ENCODE results near the gene SPDYA.

The SPDYA gene

GRCh38 chr2:28810384-28811285 is at the start of gene SPDYA:
Gene SPDYA (plus strand): TSS chr2:28810834. CDS start chr2:28816015, 5,181 bp downstream.
- DNase-seq (ENCODE audit: low read depth): no peak
- H3K4me3 ChIP-seq (ENCODE audit: low read depth, low read length): no peak within 1 kb of the TSS
- TF ChIP-seq, protein P1, sequence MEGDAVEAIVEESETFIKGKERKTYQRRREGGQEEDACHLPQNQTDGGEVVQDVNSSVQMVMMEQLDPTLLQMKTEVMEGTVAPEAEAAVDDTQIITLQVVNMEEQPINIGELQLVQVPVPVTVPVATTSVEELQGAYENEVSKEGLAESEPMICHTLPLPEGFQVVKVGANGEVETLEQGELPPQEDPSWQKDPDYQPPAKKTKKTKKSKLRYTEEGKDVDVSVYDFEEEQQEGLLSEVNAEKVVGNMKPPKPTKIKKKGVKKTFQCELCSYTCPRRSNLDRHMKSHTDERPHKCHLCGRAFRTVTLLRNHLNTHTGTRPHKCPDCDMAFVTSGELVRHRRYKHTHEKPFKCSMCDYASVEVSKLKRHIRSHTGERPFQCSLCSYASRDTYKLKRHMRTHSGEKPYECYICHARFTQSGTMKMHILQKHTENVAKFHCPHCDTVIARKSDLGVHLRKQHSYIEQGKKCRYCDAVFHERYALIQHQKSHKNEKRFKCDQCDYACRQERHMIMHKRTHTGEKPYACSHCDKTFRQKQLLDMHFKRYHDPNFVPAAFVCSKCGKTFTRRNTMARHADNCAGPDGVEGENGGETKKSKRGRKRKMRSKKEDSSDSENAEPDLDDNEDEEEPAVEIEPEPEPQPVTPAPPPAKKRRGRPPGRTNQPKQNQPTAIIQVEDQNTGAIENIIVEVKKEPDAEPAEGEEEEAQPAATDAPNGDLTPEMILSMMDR (IDR thresholded peaks at IDR 0.05; ENCODE audit: control insufficient read depth, extremely low read depth, insufficient read depth): no peak

- TF ChIP-seq, protein P1 (IDR thresholded peaks at IDR 0.05; ENCODE audit: control insufficient read depth, extremely low read depth, insufficient read depth): no peak
- no peak overlapping the region for H3K4me3 ChIP-seq (ENCODE audit: low read depth, low read length)
- DNase-seq (ENCODE audit: low read depth): no peak
Measured at GRCh38 chr2:28761420-28761819, 49.2 kb upstream of the SPDYA start.

GRCh38 chr2:28764909-28765711 is 45.5 kb upstream of the SPDYA start:
- TF ChIP-seq, protein P1 (IDR thresholded peaks at IDR 0.05; ENCODE audit: control insufficient read depth, extremely low read depth, insufficient read depth): no peak
- DNase-seq (ENCODE audit: low read depth): no peak
- no peak overlapping the region for H3K4me3 ChIP-seq (ENCODE audit: low read depth, low read length)

- DNase-seq (ENCODE audit: low read depth): no peak
- TF ChIP-seq, protein P1 (IDR thresholded peaks at IDR 0.05; ENCODE audit: control insufficient read depth, extremely low read depth, insufficient read depth): no peak
- no peak overlapping the region for H3K4me3 ChIP-seq (ENCODE audit: low read depth, low read length)
Measured at GRCh38 chr2:28766070-28766469, 44.6 kb upstream of the SPDYA start.

DNA sequence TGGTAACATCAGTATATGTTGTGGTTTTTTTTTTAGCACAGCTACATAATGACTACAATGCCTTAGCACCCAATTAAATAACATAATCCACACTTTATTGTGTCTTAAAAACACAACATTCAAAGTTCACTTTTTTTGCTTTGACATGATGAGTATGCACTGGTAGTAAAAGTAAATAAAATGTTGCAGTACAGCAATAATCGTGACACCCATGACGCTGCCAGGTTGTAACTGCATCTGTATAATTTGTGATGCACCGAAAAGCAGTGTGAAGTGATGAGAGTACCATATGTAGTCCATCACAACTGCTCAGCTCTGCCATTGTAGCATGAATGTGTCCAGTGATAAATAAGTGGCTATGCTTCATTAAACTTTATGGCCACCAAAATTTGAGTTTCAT is 43.3 kb upstream of the SPDYA start:
- DNase-seq (ENCODE audit: low read depth): no peak
- TF ChIP-seq, protein P1 (IDR thresholded peaks at IDR 0.05; ENCODE audit: control insufficient read depth, extremely low read depth, insufficient read depth): no peak
- no peak overlapping the region for H3K4me3 ChIP-seq (ENCODE audit: low read depth, low read length)

- DNase-seq (ENCODE audit: low read depth): no peak
- H3K4me3 ChIP-seq (ENCODE audit: low read depth, low read length): no peak overlapping the region
- TF ChIP-seq, protein P1 (IDR thresholded peaks at IDR 0.05; ENCODE audit: control insufficient read depth, extremely low read depth, insufficient read depth): no peak
Measured at GRCh38 chr2:28768422-28768821, 42.2 kb upstream of the SPDYA start.
